Osteoblast (primary cell): Measurements from ENCODE around the gene ARMH4. TPM values are rescaled to one million over a fixed set of nuclear protein-coding genes. Genes with fewer than 3 reads are reported as not detected.
A peak's percentile ranks its signal among the peaks of the same experiment; 100 is the strongest.

Experiments used
- DNase-seq: peaks from one replicate; pipeline ENCODE4 v3.0.0; 2011; ENCODE audit warnings: low spot score, mixed read lengths; ENCODE audit not compliant: insufficient read length; ENCODE audit errors: missing footprints
- H2AFZ ChIP-seq: 2 replicates; pipeline ENCODE4 v1.6.0; 2011; ENCODE audit warnings: mild to moderate bottlenecking, low read length
- H3K27ac ChIP-seq: 2 replicates; pipeline ENCODE4 v1.5.1; 2011; ENCODE audit warnings: mild to moderate bottlenecking, low read depth, low read length, moderate library complexity
- H3K27me3 ChIP-seq: 2 replicates; pipeline ENCODE4 v1.6.0; 2012; ENCODE audit warnings: mild to moderate bottlenecking, control low read depth, inconsistent platforms, low read length, moderate library complexity; ENCODE audit not compliant: insufficient read depth
- H3K36me3 ChIP-seq: 2 replicates; pipeline ENCODE4 v1.5.1; 2011; ENCODE audit warnings: mild to moderate bottlenecking, low read length, control low read depth, moderate library complexity; ENCODE audit not compliant: insufficient read depth
- H3K4me1 ChIP-seq: 2 replicates; pipeline ENCODE4 v1.5.1; 2011; ENCODE audit warnings: mild to moderate bottlenecking, low read length, control low read depth, moderate library complexity; ENCODE audit not compliant: insufficient read depth
- H3K4me2 ChIP-seq: 2 replicates; pipeline ENCODE4 v1.6.0; 2011; ENCODE audit warnings: mild to moderate bottlenecking, low read length; ENCODE audit not compliant: insufficient read depth
- H3K4me3 ChIP-seq: fragments of 200-600 bp; sonication (generic); 3 replicates; pipeline ENCODE4 v1.5.1; 2012; ENCODE audit warnings: mild to moderate bottlenecking, low read length, inconsistent platforms; ENCODE audit not compliant: insufficient read depth
- H3K79me2 ChIP-seq: 2 replicates; pipeline ENCODE4 v1.6.0; 2012; ENCODE audit warnings: mild to moderate bottlenecking, low read length, control low read depth, inconsistent platforms; ENCODE audit not compliant: insufficient read depth
- H3K9me3 ChIP-seq: 2 replicates; pipeline ENCODE4 v1.5.1; 2011; ENCODE audit warnings: low read depth, low read length, control low read depth
- H4K20me1 ChIP-seq: 2 replicates; pipeline ENCODE4 v1.6.0; 2012; ENCODE audit warnings: mild to moderate bottlenecking, low read length, control low read depth; ENCODE audit not compliant: insufficient read depth
- total RNA-seq: library from RNA; depleted of rRNA; stranded (reverse); fragments of >200 nt; gene quantifications from 2 replicates; pipeline ENCODE4 v1.2.3, GENCODE V29; 2012
- TF ChIP-seq, protein P1 (sequence below): IDR thresholded peaks from 2 replicates; pipeline ENCODE4 v1.5.1; 2011; ENCODE audit warnings: mild to moderate bottlenecking, low read depth, low read length, moderate library complexity; ENCODE audit errors: extremely low read depth

Gene ARMH4, protein sequence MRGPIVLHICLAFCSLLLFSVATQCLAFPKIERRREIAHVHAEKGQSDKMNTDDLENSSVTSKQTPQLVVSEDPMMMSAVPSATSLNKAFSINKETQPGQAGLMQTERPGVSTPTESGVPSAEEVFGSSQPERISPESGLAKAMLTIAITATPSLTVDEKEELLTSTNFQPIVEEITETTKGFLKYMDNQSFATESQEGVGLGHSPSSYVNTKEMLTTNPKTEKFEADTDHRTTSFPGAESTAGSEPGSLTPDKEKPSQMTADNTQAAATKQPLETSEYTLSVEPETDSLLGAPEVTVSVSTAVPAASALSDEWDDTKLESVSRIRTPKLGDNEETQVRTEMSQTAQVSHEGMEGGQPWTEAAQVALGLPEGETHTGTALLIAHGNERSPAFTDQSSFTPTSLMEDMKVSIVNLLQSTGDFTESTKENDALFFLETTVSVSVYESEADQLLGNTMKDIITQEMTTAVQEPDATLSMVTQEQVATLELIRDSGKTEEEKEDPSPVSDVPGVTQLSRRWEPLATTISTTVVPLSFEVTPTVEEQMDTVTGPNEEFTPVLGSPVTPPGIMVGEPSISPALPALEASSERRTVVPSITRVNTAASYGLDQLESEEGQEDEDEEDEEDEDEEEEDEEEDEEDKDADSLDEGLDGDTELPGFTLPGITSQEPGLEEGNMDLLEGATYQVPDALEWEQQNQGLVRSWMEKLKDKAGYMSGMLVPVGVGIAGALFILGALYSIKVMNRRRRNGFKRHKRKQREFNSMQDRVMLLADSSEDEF
- 10.9 and 14.1 TPM in 2 replicates for total RNA-seq

DNA sequence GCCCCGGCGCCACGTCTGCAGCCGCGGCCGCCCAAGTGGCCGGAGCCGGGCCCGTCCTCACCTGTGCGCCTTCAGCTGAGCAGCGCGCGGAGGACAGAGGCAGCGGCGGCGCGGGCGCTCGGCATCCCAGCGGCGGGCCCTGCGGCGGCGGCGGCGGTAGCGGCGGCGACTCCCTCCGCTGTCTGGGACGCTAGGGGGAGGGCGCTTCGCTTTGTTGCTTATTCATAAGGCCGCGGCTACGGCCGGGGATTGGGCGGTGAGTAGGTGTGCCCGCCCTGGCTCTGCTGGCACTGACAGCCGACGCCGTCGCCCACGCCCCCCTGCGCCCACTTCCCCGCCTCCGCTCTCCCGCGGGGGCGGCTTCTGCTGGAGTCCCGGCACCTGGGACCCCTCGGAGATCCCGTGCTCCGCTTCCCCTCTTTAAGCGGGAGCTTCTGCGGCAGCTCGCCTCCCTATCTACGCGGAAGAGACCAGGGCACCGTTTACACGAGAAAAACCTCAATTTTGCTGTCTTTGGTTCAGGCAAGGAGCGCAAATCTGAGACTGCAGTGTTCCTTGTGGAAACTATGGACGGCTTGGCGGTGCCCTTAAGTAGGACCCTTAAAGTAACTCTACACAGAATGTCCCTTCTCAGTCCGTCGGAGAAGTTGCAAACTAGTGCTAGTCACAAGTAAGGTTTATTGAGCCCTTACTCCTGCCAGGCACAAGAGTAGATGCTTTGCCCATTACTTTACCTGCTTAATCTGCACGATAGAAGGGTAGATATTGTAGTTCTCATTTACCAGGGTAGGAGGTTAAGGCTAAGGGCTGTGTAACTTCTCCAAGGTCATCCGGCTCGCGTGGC lies at the start of gene ARMH4:
Gene ARMH4 (minus strand): TSS at position 200 of the 844 bp plus-strand sequence. CDS start 12,855 bp downstream, outside the sequence.
- Histone ChIP-seq H3K27ac (peak within 1 kb of the TSS; percentile 5), H3K36me3 (no peaks in the 10 kb centered on the region), H3K4me2 (peak within 1 kb of the TSS; percentile 96), H3K9me3 (no peaks in the 10 kb centered on the region), H3K79me2 (no peaks in the 10 kb centered on the region), H3K4me1 (peaks cover 11% of the 10 kb centered on the region), H3K27me3 (peaks cover 34% of the 10 kb centered on the region), H3K4me3 (peak within 1 kb of the TSS; percentile 74), H2AFZ (peak within 1 kb of the TSS; percentile 94), H4K20me1 (no peaks in the 10 kb centered on the region)
- TF ChIP-seq, protein P1, sequence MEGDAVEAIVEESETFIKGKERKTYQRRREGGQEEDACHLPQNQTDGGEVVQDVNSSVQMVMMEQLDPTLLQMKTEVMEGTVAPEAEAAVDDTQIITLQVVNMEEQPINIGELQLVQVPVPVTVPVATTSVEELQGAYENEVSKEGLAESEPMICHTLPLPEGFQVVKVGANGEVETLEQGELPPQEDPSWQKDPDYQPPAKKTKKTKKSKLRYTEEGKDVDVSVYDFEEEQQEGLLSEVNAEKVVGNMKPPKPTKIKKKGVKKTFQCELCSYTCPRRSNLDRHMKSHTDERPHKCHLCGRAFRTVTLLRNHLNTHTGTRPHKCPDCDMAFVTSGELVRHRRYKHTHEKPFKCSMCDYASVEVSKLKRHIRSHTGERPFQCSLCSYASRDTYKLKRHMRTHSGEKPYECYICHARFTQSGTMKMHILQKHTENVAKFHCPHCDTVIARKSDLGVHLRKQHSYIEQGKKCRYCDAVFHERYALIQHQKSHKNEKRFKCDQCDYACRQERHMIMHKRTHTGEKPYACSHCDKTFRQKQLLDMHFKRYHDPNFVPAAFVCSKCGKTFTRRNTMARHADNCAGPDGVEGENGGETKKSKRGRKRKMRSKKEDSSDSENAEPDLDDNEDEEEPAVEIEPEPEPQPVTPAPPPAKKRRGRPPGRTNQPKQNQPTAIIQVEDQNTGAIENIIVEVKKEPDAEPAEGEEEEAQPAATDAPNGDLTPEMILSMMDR, result no peak
- peak; percentile 92 for DNase-seq

DNA sequence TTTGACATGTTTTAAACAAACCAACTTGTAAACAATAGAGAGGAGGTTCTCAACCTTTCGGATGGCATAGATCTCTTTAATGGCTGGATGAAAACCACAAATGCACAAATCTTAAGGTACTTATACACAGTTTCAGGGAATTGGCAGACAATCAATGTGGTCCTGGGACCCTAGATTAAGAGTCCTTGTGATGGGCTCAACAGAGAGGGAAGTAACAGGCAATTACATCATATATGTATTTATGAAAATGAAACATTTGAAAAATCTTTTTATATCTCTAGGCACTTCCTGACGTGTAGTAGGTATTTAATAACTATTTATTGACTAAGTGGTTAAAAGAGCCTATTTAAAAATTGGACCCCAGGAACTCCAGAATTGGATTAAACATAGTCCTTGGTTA lies 48.8 kb upstream of the ARMH4 start:
- peak overlapping the region; percentile 97 for H2AFZ ChIP-seq
- H3K4me1 ChIP-seq, result peaks cover 10% of the 10 kb centered on the region
- H3K9me3 ChIP-seq, result no peaks in the 10 kb centered on the region
- H3K4me3 ChIP-seq, result peak overlapping the region; percentile 90
- peaks cover 6% of the 10 kb centered on the region for H4K20me1 ChIP-seq
- H3K36me3 ChIP-seq, result peaks cover 8% of the 10 kb centered on the region
- H3K27me3 ChIP-seq, result no peaks in the 10 kb centered on the region
- DNase-seq, result peak; percentile 41
- H3K4me2 ChIP-seq, result peak overlapping the region; percentile 81
- H3K79me2 ChIP-seq, result peaks cover 33% of the 10 kb centered on the region
- TF ChIP-seq, protein P1, result no peak
- peak overlapping the region; percentile 91 for H3K27ac ChIP-seq

DNA sequence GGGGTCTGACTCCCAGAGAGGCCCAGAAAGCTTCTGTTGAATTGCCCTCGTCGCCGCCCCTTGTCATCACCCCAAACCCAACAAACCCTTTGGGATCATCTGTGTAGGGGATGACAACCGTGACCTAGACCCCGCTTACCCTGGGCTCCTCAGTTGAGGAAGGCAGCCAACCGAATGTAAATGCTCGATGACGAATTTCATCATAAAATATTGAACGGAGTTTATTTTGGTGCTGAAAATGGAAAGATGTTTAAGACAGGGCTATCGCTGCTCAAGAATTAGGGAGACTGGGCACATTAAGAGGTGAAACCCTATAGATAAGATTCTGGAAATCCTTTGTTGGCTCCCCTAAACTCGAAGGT lies 48.4 kb upstream of the ARMH4 start:
- H3K4me1 ChIP-seq, result peaks cover 10% of the 10 kb centered on the region
- peak overlapping the region; percentile 81 for H3K4me2 ChIP-seq
- TF ChIP-seq, protein P1, result no peak

More for the DNA sequence above, 48.4 kb upstream of the ARMH4 start:
- Histone ChIP-seq H3K79me2 (peaks cover 32% of the 10 kb centered on the region), H3K4me3 (peak overlapping the region; percentile 90), H4K20me1 (peaks cover 6% of the 10 kb centered on the region), H3K27ac (peak overlapping the region; percentile 91), H3K9me3 (no peaks in the 10 kb centered on the region), H2AFZ (peak overlapping the region; percentile 97), H3K36me3 (peaks cover 8% of the 10 kb centered on the region), H3K27me3 (peaks cover 2% of the 10 kb centered on the region)
- no peak for DNase-seq
